Nephron progenitor cell (in vitro differentiated cells): ENCODE measurements around the gene HPS1.

Source experiments
- DNase-seq: peaks from one replicate; pipeline ENCODE4 v3.0.0; 2021
- H3K27ac Mint-ChIP-seq: 2 replicates; pipeline ENCODE4 v1.8.0; 2021; ENCODE audit warnings: mild to moderate bottlenecking, moderate library complexity, mixed read lengths
- H3K27me3 Mint-ChIP-seq: 2 replicates; pipeline ENCODE4 v1.8.0; 2021; ENCODE audit warnings: mild to moderate bottlenecking, low read depth, mixed read lengths; ENCODE audit not compliant: poor library complexity
- H3K36me3 Mint-ChIP-seq: 2 replicates; pipeline ENCODE4 v1.8.0; 2021; ENCODE audit warnings: low read depth, mixed read lengths
- H3K4me1 Mint-ChIP-seq: 2 replicates; pipeline ENCODE4 v1.8.0; 2021; ENCODE audit warnings: mixed read lengths
- H3K4me3 Mint-ChIP-seq: 2 replicates; pipeline ENCODE4 v1.8.0; 2021; ENCODE audit warnings: mild to moderate bottlenecking, moderate library complexity, mixed read lengths
- H3K9me3 Mint-ChIP-seq: 2 replicates; pipeline ENCODE4 v1.8.0; 2021; ENCODE audit warnings: mild to moderate bottlenecking, moderate library complexity, mixed read lengths
- CTCF ChIP-seq: fragments of 200-600 bp; sonication (generic); IDR thresholded peaks from 2 replicates; pipeline ENCODE4 v1.5.0; 2021; ENCODE audit warnings: antibody characterized with exemption

The HPS1 gene

GRCh38 chr10:98433371-98433770 lies 13.4 kb downstream of the HPS1 start:
- no peak for TF ChIP-seq CTCF
- Mint-ChIP-seq H3K4me3 (no peak overlapping the region), H3K4me1 (no peaks in the 10 kb centered on the region), H3K9me3 (peaks cover 27% of the 10 kb centered on the region), H3K27me3 (peaks cover 3% of the 10 kb centered on the region), H3K36me3 (peaks cover 80% of the 10 kb centered on the region), H3K27ac (no peak overlapping the region)
- DNase-seq, result no peak

- peaks cover 3% of the 10 kb centered on the region for H3K27me3 Mint-ChIP-seq
- TF ChIP-seq CTCF, result no peak
- peaks cover 74% of the 10 kb centered on the region for H3K36me3 Mint-ChIP-seq
These were observed 14.4 kb downstream of the HPS1 start for GRCh38 chr10:98432330-98432729.

GRCh38 chr10:98431016-98431415 lies 15.7 kb downstream of the HPS1 start:
- no peaks in the 10 kb centered on the region for H3K4me1 Mint-ChIP-seq
- H3K9me3 Mint-ChIP-seq, result peaks cover 25% of the 10 kb centered on the region
- H3K27ac Mint-ChIP-seq, result no peak overlapping the region
- no peak for TF ChIP-seq CTCF
- DNase-seq, result no peak
- H3K36me3 Mint-ChIP-seq, result peaks cover 64% of the 10 kb centered on the region
- peaks cover 3% of the 10 kb centered on the region for H3K27me3 Mint-ChIP-seq
- no peak overlapping the region for H3K4me3 Mint-ChIP-seq

More at GRCh38 chr10:98432330-98432729, 14.4 kb downstream of the HPS1 start:
- Mint-ChIP-seq H3K27ac (no peak overlapping the region), H3K4me1 (no peaks in the 10 kb centered on the region), H3K4me3 (no peak overlapping the region), H3K9me3 (peaks cover 25% of the 10 kb centered on the region)
- no peak for DNase-seq

- Mint-ChIP-seq H3K27ac (no peak overlapping the region), H3K36me3 (peaks cover 58% of the 10 kb centered on the region), H3K4me3 (no peak overlapping the region), H3K9me3 (peaks cover 25% of the 10 kb centered on the region), H3K4me1 (no peaks in the 10 kb centered on the region), H3K27me3 (peaks cover 3% of the 10 kb centered on the region)
- no peak for TF ChIP-seq CTCF
- no peak for DNase-seq
These were observed 16.3 kb downstream of the HPS1 start for GRCh38 chr10:98430427-98430826.

- no peak overlapping the region for H3K27ac Mint-ChIP-seq
- no peak overlapping the region for H3K4me3 Mint-ChIP-seq
- peaks cover 3% of the 10 kb centered on the region for H3K27me3 Mint-ChIP-seq
- H3K36me3 Mint-ChIP-seq, result peaks cover 49% of the 10 kb centered on the region
- TF ChIP-seq CTCF, result no peak
- no peak for DNase-seq
- no peaks in the 10 kb centered on the region for H3K4me1 Mint-ChIP-seq
- peaks cover 25% of the 10 kb centered on the region for H3K9me3 Mint-ChIP-seq
These were observed 17.2 kb downstream of the HPS1 start for GRCh38 chr10:98429320-98430072.

- H3K27me3 Mint-ChIP-seq, result peaks cover 3% of the 10 kb centered on the region
- no peak overlapping the region for H3K4me3 Mint-ChIP-seq
- H3K4me1 Mint-ChIP-seq, result no peaks in the 10 kb centered on the region
- DNase-seq, result no peak
- no peak for TF ChIP-seq CTCF
- H3K9me3 Mint-ChIP-seq, result peaks cover 16% of the 10 kb centered on the region
- peaks cover 25% of the 10 kb centered on the region for H3K36me3 Mint-ChIP-seq
- no peak overlapping the region for H3K27ac Mint-ChIP-seq
These were observed 19.7 kb downstream of the HPS1 start for GRCh38 chr10:98427011-98427515.
